Middle frontal gyrus (tissue), 1 donor: ENCODE results near the gene ICAM2.
A peak's percentile ranks its signal among the peaks of the same experiment; 100 is the strongest.
"Not testable (repeated sequence)": the region's sequence is repeated elsewhere in the genome, so short reads cannot be mapped to it uniquely, and the experiment has no call there.

Experiments used
- DNase-seq: peaks from one replicate; pipeline ENCODE4 v3.0.0-alpha.2; 2015; ENCODE audit warnings: low spot score; ENCODE audit errors: extremely low spot score

The ICAM2 gene

GRCh38 chr17:64042700-64043485 is 22.5 kb upstream of the ICAM2 start:
- DNase-seq, result no peak

GRCh38 chr17:64041912-64042311 is 21.5 kb upstream of the ICAM2 start:
- DNase-seq, result no peak

- no peak for DNase-seq
Measured at GRCh38 chr17:64040206-64040605, 19.8 kb upstream of the ICAM2 start.

GRCh38 chr17:64039106-64039400 is 18.6 kb upstream of the ICAM2 start:
- DNase-seq, result no peak

GRCh38 chr17:64038331-64039105 is 18.1 kb upstream of the ICAM2 start:
- no peak for DNase-seq

- no peak for DNase-seq
Measured at GRCh38 chr17:64037802-64038201, 17.4 kb upstream of the ICAM2 start.

- DNase-seq, result no peak
Measured at GRCh38 chr17:64037180-64037579, 16.7 kb upstream of the ICAM2 start.

- DNase-seq, result no peak
Measured at GRCh38 chr17:64036198-64036922, 15.9 kb upstream of the ICAM2 start.

- DNase-seq, result no peak
Measured at GRCh38 chr17:64032081-64032480, 11.6 kb upstream of the ICAM2 start.

- DNase-seq, result no peak
Measured at GRCh38 chr17:64028874-64029464, 8.5 kb upstream of the ICAM2 start.

- peak; percentile 6 for DNase-seq
Measured at GRCh38 chr17:64025732-64026294, 5.4 kb upstream of the ICAM2 start.

- no peak for DNase-seq
Measured at GRCh38 chr17:64024781-64025731, 4.6 kb upstream of the ICAM2 start.

- DNase-seq, result no peak
Measured at GRCh38 chr17:64024215-64024654, 3.8 kb upstream of the ICAM2 start.

GRCh38 chr17:64022611-64023063 is 2.2 kb upstream of the ICAM2 start:
- DNase-seq, result no peak

- DNase-seq, result not testable (repeated sequence)
Measured at GRCh38 chr17:64019551-64019961, 877 bp downstream of the ICAM2 start.

GRCh38 chr17:64017381-64017980 is 3.0 kb downstream of the ICAM2 start:
- no peak for DNase-seq

- DNase-seq, result no peak
Measured at GRCh38 chr17:64016974-64017373, 3.5 kb downstream of the ICAM2 start.

GRCh38 chr17:64016231-64016784 is 4.1 kb downstream of the ICAM2 start:
- DNase-seq, result no peak

- no peak for DNase-seq
Measured at GRCh38 chr17:64015447-64015846, 5.0 kb downstream of the ICAM2 start.
